GM18511 (cell line): ENCODE measurements around the gene GPR37L1.

Source experiments
- ATAC-seq: cut with Tn5 transposase; IDR thresholded peaks from one replicate; pipeline ENCODE4 v1.9.1; 2021; ENCODE audit warnings: mild to moderate bottlenecking, moderate library complexity; ENCODE audit not compliant: unreplicated experiment

The GPR37L1 gene

DNA sequence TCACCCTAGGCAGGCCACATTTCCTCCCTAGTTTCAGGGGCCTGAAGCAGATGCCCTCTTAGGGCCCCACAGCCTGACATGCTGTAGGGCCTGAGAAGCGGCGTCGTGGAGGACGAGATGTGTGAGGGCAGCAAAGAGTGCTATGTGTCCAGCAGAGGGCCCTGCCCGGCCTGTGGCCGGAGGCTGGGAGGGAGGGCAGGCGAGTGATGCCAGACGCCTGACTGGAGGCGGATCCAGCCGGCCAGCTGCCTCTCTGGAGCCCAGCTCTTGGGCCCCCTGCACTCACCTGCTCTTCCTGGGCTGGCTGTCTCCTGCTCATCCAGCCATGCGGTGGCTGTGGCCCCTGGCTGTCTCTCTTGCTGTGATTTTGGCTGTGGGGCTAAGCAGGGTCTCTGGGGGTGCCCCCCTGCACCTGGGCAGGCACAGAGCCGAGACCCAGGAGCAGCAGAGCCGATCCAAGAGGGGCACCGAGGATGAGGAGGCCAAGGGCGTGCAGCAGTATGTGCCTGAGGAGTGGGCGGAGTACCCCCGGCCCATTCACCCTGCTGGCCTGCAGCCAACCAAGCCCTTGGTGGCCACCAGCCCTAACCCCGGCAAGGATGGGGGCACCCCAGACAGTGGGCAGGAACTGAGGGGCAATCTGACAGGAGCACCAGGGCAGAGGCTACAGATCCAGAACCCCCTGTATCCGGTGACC lies at the start of gene GPR37L1:
Gene GPR37L1, plus strand, starts transcription at position 279 of the 697 bp plus-strand sequence. Its CDS starts 47 bp downstream, at position 326.
- ATAC-seq: no peak

DNA sequence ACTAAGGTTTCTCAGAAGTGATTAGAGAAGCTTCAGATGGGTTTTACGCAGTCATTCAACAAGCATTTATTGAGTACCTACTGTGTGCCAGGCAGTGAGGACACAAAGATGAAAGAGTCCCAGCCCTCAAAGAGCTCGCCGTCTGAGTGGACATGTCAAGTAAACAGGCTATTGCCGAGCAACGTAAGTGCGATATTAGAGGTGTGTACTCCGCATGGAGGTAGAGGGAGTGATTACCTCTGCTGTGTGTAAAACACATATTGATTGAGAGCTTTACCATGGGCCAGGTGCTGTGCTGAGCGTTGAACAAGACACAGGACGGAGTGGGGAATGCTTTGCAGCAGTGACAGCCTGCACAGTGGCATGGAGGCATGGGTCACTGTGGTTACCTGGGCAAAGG lies 49.5 kb upstream of the GPR37L1 start:
- ATAC-seq: no peak

GRCh38 chr1:202074985-202075384 lies 47.7 kb upstream of the GPR37L1 start:
- no peak for ATAC-seq

- ATAC-seq: no peak
Observed at GRCh38 chr1:202075389-202075788, 47.3 kb upstream of the GPR37L1 start.

GRCh38 chr1:202076050-202076511 lies 46.6 kb upstream of the GPR37L1 start:
- no peak for ATAC-seq

DNA sequence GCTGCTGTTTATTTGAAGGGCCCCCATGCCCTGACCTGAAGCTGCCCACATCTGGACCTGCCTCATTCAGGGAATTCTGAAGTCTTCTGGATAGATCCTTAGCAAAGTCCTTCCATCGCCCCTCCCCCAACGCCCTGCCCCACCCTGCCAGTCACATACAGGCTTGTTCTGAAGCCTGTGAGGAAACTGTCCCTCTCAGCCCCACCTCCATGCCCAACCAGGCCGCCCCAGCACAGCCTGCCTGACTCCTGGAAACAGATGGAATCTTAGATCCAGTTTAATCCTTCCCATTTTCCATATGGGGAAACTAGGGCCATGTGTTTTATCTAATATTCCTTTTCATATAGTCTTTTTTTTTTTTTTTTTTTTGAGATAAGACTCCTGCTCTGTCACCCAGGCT lies 44.5 kb upstream of the GPR37L1 start:
- no peak for ATAC-seq

- ATAC-seq: no peak
Observed at GRCh38 chr1:202081992-202082391, 40.7 kb upstream of the GPR37L1 start.

- ATAC-seq: no peak
Observed at GRCh38 chr1:202084791-202085681, 37.7 kb upstream of the GPR37L1 start.

- ATAC-seq: no peak
Observed at GRCh38 chr1:202085682-202086373, 36.9 kb upstream of the GPR37L1 start.

GRCh38 chr1:202086579-202087350 lies 36.0 kb upstream of the GPR37L1 start:
- ATAC-seq: no peak

DNA sequence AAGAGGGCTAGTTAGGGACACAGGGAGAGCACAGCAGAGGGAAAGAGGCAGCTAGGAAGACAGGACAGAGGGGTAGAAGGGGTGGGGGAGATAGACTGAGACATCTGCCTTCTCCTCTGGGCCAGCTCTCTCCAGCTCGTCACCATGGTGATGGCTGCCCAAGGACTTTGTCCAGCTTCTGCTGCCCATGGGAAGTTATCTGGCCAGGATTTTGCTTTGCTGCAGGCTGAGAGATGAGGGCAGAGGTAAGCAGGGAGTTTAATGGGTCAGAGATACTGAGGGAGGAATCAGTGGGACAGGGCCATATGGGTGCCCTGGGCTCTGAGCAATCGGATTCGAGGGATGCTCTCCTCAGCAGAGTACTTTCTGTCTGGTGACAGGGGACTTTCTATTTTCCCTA lies 34.5 kb upstream of the GPR37L1 start:
- ATAC-seq: no peak

DNA sequence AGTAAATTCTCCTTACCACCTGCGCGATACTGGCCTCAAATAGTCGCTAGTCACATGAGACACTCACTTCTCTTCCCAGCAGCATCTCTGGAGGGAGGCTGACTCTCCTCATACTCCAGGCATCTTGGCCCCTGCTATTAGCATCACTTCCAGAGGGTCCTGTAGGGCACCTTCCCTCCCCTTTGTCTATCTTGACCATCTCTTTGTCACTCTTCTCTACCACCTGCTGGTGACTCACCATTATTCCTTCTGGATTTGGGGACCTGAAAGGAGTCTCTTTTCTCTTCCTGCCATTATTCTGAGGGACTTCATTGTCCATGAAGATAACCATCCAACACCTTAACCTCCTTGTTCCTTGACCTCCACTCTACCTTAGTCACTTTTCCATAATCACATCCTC lies 31.7 kb upstream of the GPR37L1 start:
- no peak for ATAC-seq

GRCh38 chr1:202093858-202094257 lies 28.9 kb upstream of the GPR37L1 start:
- no peak for ATAC-seq

DNA sequence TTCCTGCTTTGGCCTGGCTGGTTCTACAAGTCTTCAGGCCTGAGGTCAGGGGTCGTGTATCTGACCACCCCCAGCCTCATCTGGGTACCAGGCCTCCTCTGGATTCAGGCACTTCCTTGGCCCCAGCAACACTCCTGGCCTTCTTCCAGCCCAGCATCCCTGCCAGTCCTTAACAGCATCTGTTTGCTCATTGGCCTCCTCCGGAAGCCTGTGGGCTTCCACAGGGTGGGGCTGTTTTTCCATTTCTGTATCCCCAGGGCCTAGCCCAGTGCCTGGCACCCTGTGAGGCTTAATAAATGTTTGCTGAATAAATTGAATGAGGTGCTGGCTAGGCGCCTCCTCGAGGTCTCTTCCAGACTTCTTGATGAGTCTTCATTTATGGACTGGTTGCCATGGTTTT lies 21.5 kb upstream of the GPR37L1 start:
- no peak for ATAC-seq

GRCh38 chr1:202104073-202104472 lies 18.6 kb upstream of the GPR37L1 start:
- ATAC-seq: no peak

DNA sequence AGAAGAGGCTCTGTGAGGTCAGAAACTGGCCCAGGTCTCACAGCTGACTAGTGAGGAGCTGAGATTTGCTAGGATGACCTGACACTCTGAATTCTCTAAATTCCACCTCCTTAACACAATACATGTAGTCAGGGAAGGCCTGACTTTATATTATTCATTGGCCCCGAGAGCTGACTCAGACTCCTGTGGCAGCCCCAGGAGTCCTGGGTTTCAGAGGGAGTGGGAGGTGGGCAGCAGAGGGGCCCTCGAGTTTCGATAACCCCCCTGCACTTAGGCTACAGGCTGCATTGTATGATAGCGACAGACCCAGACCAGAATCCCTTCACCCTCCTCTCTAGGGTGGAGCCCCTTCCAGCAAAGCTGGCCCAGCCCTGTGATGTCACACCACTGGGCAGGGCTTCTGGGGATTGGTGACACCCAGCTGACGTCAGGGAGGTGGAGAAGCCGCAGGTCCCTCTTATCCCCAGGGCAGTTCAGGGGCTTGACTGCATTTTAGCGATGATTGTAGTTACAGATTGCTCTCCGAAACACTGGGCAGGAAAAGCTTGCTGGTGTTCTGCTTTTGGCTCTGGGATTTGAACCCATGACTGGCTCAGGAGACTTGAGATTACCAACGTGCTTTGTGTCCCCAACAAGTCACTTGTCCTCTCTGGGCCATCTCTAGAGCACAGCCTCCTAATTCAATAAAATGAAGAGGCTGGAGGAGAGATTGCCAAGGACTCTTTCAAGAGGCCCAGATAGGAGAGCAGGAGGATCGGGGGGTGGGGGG lies 17.0 kb upstream of the GPR37L1 start:
- ATAC-seq: no peak

- ATAC-seq: no peak
Observed at GRCh38 chr1:202106340-202107254, 16.1 kb upstream of the GPR37L1 start.

DNA sequence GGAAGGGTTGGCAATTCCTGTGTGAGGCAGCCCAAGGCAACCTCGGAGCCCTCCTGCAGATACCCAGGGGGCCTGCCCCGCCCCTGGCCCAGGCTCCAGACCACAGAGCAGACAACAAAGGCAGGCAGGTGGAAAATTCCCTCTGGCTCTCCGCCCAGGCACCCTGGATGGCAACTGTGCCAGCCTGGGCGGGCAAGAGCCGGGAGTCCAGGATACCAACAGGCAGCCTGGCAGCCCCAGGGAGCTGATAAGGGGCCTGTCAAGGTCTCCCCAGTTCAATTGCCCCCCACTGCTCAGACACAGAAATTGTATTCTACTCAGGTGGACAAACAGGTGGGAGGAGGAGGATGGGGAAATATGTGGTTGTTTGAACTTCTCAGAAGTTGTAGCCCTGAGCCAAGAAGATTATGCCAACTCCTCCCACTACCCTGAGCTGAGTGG lies 15.4 kb upstream of the GPR37L1 start:
- ATAC-seq: no peak
